GM23338 (cell line): ENCODE results near the gene XPO6. TPM values are rescaled to one million over a fixed set of nuclear protein-coding genes. Genes with fewer than 3 reads are reported as not detected.

ENCODE experiments used
- ATAC-seq: fragments of 200-7000 bp; cut with Tn5 transposase; 3 replicates; pipeline ENCODE4 v1.9.1; 2020
- DNase-seq: peaks from one replicate; pipeline ENCODE4 v3.0.0-alpha.2; 2015; ENCODE audit warnings: low spot score
- H2AFZ ChIP-seq: fragments of 200-600 bp; sonication (generic); 2 replicates; pipeline ENCODE4 v1.8.0; 2016; ENCODE audit warnings: antibody characterized with exemption, mild to moderate bottlenecking, moderate library complexity
- H3F3A ChIP-seq: fragments of 200-600 bp; sonication (generic); replicated peaks from 2 replicates; pipeline ENCODE4 v1.8.0; 2017; ENCODE audit warnings: antibody characterized with exemption, mixed run types, low read depth
- H3K27ac ChIP-seq: fragments of 200-600 bp; sonication (generic); 2 replicates; pipeline ENCODE4 v1.6.1; 2016; ENCODE audit warnings: low read depth
- H3K27me3 ChIP-seq: fragments of 200-600 bp; sonication (generic); 2 replicates; pipeline ENCODE4 v1.8.0; 2016; ENCODE audit warnings: mild to moderate bottlenecking, mixed run types, moderate library complexity; ENCODE audit not compliant: insufficient read depth
- H3K36me3 ChIP-seq: fragments of 200-600 bp; sonication (generic); 2 replicates; pipeline ENCODE4 v1.8.0; 2016; ENCODE audit warnings: mild to moderate bottlenecking; ENCODE audit not compliant: insufficient read depth
- H3K4me1 ChIP-seq: fragments of 200-600 bp; sonication (generic); 2 replicates; pipeline ENCODE4 v1.8.0; 2016; ENCODE audit warnings: mild to moderate bottlenecking, moderate library complexity; ENCODE audit not compliant: insufficient read depth
- H3K4me2 ChIP-seq: fragments of 200-600 bp; sonication (generic); 2 replicates; pipeline ENCODE4 v1.7.1; 2017; ENCODE audit warnings: mixed run types
- H3K4me3 ChIP-seq: fragments of 200-600 bp; sonication (generic); 2 replicates; pipeline ENCODE4 v1.6.1; 2016; ENCODE audit warnings: mixed run types
- H3K79me2 ChIP-seq: fragments of 200-600 bp; sonication (generic); replicated peaks from 2 replicates; pipeline ENCODE4 v1.8.0; 2017; ENCODE audit warnings: mild to moderate bottlenecking; ENCODE audit not compliant: insufficient read depth
- H3K9me2 ChIP-seq: fragments of 200-600 bp; sonication (generic); 2 replicates; pipeline ENCODE4 v1.8.0; 2017; ENCODE audit not compliant: insufficient read depth
- H4K20me1 ChIP-seq: fragments of 200-600 bp; sonication (generic); replicated peaks from 2 replicates; pipeline ENCODE4 v1.8.0; 2017; ENCODE audit warnings: mild to moderate bottlenecking; ENCODE audit not compliant: insufficient read depth
- H3K27ac Mint-ChIP-seq: 2 replicates; pipeline ENCODE4 v1.8.0; 2020; ENCODE audit warnings: inconsistent platforms, mild to moderate bottlenecking, moderate library complexity, mixed read lengths
- H3K27me3 Mint-ChIP-seq: 3 replicates; pipeline ENCODE4 v1.8.0; 2022; ENCODE audit warnings: low read depth, mild to moderate bottlenecking, moderate library complexity, mixed read lengths, inconsistent platforms; ENCODE audit not compliant: insufficient read depth, poor library complexity
- H3K36me3 Mint-ChIP-seq: 3 replicates; pipeline ENCODE4 v1.8.0; 2021; ENCODE audit warnings: low read depth, mild to moderate bottlenecking, inconsistent platforms, moderate library complexity, mixed read lengths
- H3K4me1 Mint-ChIP-seq: 3 replicates; pipeline ENCODE4 v1.8.0; 2020; ENCODE audit warnings: mild to moderate bottlenecking, inconsistent platforms, mixed read lengths
- H3K4me3 Mint-ChIP-seq: 3 replicates; pipeline ENCODE4 v1.8.0; 2021; ENCODE audit warnings: moderate library complexity, mild to moderate bottlenecking, inconsistent platforms, mixed read lengths
- H3K9me3 Mint-ChIP-seq: 3 replicates; pipeline ENCODE4 v1.8.0; 2020; ENCODE audit warnings: moderate library complexity, mild to moderate bottlenecking, inconsistent platforms, mixed read lengths
- CREB1 ChIP-seq: fragments of 250-450 bp; sonication (Bioruptor Pico); IDR thresholded peaks from 2 replicates; pipeline ENCODE4 v1.5.0; 2020; ENCODE audit warnings: low read depth, mild to moderate bottlenecking, moderate library complexity
- CTCF ChIP-seq, 2 experiments: fragments of 200-600 bp in 1 of 2; sonication (generic) in 1 of 2; conservative IDR thresholded peaks; 2 replicates each; pipeline versions ENCODE4 v1.5.1 to v1.6.1; 2016 to 2017; ENCODE audit warnings: antibody characterized with exemption in 2 of 2, low read depth in 2 of 2, mild to moderate bottlenecking in 2 of 2, moderate library complexity in 1 of 2
- EZH2 ChIP-seq: fragments of 200-600 bp; sonication (generic); IDR thresholded peaks from one replicate; pipeline ENCODE4 v1.8.0; 2017; ENCODE audit warnings: antibody characterized with exemption, mild to moderate bottlenecking, low read depth; ENCODE audit not compliant: unreplicated experiment
- EZH2phosphoT487 ChIP-seq: fragments of 200-600 bp; sonication (generic); IDR thresholded peaks from one replicate; pipeline ENCODE4 v1.8.1; 2018; ENCODE audit warnings: antibody characterized with exemption; ENCODE audit not compliant: unreplicated experiment
- JUNB ChIP-seq: IDR thresholded peaks from one replicate; pipeline ENCODE4 v1.6.1; 2016; ENCODE audit warnings: antibody characterized with exemption; ENCODE audit not compliant: unreplicated experiment
- NANOG ChIP-seq: IDR thresholded peaks from 2 replicates; pipeline ENCODE4 v1.6.1; 2016; ENCODE audit warnings: antibody characterized with exemption, borderline replicate concordance
- POLR2AphosphoS5 ChIP-seq: IDR thresholded peaks from 2 replicates; pipeline ENCODE4 v1.6.1; 2016; ENCODE audit warnings: antibody characterized with exemption, low read depth
- STAT1 ChIP-seq: IDR thresholded peaks from one replicate; pipeline ENCODE4 v1.6.1; 2016; ENCODE audit warnings: antibody characterized with exemption; ENCODE audit not compliant: unreplicated experiment
- ZNF114 ChIP-seq: fragments of 250-450 bp; sonication (Bioruptor Pico); IDR thresholded peaks from 2 replicates; pipeline ENCODE4 v1.5.0; 2020; ENCODE audit warnings: mild to moderate bottlenecking, moderate library complexity
- ZNF331 ChIP-seq: fragments of 250-450 bp; sonication (Bioruptor Pico); IDR thresholded peaks from 2 replicates; pipeline ENCODE4 v1.5.0; 2020; ENCODE audit warnings: low read depth, mild to moderate bottlenecking, moderate library complexity
- ZNF462 ChIP-seq: fragments of 250-450 bp; sonication (Bioruptor Pico); IDR thresholded peaks from 2 replicates; pipeline ENCODE4 v1.5.0; 2020; ENCODE audit warnings: mild to moderate bottlenecking, moderate library complexity
- polyA plus RNA-seq: library from polyadenylated mRNA; unstranded; fragments of >200 nt; fragmentation: Nextera tagmentation; extraction: Ambion mirVana; gene quantifications from 2 replicates; pipeline ENCODE4 v1.2.1, GENCODE V29; 2016
- total RNA-seq: library from RNA; depleted of rRNA; stranded (reverse); fragments of >200 nt; shearing (Covaris generic); gene quantifications from 2 replicates; pipeline ENCODE4 v1.2.3, GENCODE V29; 2014
- TF ChIP-seq, protein P1 (sequence below): IDR thresholded peaks from one replicate; pipeline ENCODE4 v1.6.1; 2018; ENCODE audit warnings: antibody characterized with exemption; ENCODE audit not compliant: unreplicated experiment
- TF ChIP-seq, protein P2 (sequence below): IDR thresholded peaks from 2 replicates; pipeline ENCODE4 v1.6.1; 2016; ENCODE audit warnings: antibody characterized with exemption

Gene XPO6
- total and polyA plus RNA-seq, 2 experiments from 2014 or later, result 83.9 to 178 TPM

DNA sequence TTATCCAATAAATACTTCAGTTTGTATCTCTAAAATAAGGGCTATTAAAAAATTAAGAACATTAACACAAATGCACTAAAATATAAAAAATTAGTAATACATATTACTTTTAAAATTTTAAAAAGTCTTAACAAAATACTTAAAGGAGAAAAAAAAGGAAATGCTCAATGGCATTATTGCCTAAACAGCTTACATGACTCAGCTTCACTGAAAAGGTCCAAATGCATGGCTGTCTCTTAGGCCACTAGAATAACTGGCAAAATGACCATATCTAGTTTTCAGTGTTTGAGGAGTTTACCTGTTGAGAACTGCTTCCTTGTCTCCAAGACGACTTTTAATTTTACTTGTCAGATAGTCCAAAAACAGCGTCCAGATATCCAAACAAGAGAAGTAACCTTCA is 66.0 kb downstream of the XPO6 start:
- no peak overlapping the region for H3K4me3 ChIP-seq
- Mint-ChIP-seq H3K27ac (peak overlapping the region; percentile 63; the same call in 1 of the 2 replicates), H3K27me3 (peaks cover 3% of the 10 kb centered on the region), H3K4me3 (no peak overlapping the region), H3K9me3 (no peaks in the 10 kb centered on the region), H3K4me1 (peaks cover 9% of the 10 kb centered on the region; the same call in 2 of the 3 replicates), H3K36me3 (peaks cover 59% of the 10 kb centered on the region)
- no peak for ATAC-seq
- no peak overlapping the region for H3K4me2 ChIP-seq
- no peak for DNase-seq
- H3K27me3 ChIP-seq, result no peaks in the 10 kb centered on the region
- H3K4me1 ChIP-seq, result no peaks in the 10 kb centered on the region
- H2AFZ ChIP-seq, result no peak overlapping the region
- TF ChIP-seq CREB1 (CRISPR knock-in tag), result no peak
- no peak for TF ChIP-seq NANOG
- no peak for TF ChIP-seq ZNF114 (CRISPR knock-in tag)
- no peak for TF ChIP-seq EZH2phosphoT487
- TF ChIP-seq EZH2, result no peak
- TF ChIP-seq, protein P1, sequence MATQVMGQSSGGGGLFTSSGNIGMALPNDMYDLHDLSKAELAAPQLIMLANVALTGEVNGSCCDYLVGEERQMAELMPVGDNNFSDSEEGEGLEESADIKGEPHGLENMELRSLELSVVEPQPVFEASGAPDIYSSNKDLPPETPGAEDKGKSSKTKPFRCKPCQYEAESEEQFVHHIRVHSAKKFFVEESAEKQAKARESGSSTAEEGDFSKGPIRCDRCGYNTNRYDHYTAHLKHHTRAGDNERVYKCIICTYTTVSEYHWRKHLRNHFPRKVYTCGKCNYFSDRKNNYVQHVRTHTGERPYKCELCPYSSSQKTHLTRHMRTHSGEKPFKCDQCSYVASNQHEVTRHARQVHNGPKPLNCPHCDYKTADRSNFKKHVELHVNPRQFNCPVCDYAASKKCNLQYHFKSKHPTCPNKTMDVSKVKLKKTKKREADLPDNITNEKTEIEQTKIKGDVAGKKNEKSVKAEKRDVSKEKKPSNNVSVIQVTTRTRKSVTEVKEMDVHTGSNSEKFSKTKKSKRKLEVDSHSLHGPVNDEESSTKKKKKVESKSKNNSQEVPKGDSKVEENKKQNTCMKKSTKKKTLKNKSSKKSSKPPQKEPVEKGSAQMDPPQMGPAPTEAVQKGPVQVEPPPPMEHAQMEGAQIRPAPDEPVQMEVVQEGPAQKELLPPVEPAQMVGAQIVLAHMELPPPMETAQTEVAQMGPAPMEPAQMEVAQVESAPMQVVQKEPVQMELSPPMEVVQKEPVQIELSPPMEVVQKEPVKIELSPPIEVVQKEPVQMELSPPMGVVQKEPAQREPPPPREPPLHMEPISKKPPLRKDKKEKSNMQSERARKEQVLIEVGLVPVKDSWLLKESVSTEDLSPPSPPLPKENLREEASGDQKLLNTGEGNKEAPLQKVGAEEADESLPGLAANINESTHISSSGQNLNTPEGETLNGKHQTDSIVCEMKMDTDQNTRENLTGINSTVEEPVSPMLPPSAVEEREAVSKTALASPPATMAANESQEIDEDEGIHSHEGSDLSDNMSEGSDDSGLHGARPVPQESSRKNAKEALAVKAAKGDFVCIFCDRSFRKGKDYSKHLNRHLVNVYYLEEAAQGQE, result no peak
- TF ChIP-seq ZNF331 (CRISPR knock-in tag), result no peak
- no peak for TF ChIP-seq POLR2AphosphoS5
- no peak for TF ChIP-seq JUNB
- no peak for TF ChIP-seq STAT1
- TF ChIP-seq CTCF (conservative IDR thresholded peaks at IDR 0.05; ENCODE audit: low read depth in 2 of 2), result no peak
- TF ChIP-seq, protein P2, sequence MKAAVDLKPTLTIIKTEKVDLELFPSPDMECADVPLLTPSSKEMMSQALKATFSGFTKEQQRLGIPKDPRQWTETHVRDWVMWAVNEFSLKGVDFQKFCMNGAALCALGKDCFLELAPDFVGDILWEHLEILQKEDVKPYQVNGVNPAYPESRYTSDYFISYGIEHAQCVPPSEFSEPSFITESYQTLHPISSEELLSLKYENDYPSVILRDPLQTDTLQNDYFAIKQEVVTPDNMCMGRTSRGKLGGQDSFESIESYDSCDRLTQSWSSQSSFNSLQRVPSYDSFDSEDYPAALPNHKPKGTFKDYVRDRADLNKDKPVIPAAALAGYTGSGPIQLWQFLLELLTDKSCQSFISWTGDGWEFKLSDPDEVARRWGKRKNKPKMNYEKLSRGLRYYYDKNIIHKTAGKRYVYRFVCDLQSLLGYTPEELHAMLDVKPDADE, result no peak
- TF ChIP-seq ZNF462 (CRISPR knock-in tag), result no peak
- H4K20me1 ChIP-seq, result peaks cover 24% of the 10 kb centered on the region
- no peaks in the 10 kb centered on the region for H3F3A ChIP-seq
- H3K36me3 ChIP-seq, result peaks cover 8% of the 10 kb centered on the region
- peaks cover 39% of the 10 kb centered on the region; the same call in 1 of the 2 replicates for H3K79me2 ChIP-seq
- 0 out of 2 replicates have a peak overlapping the region, but pooled peaks have one; percentile 10 for H3K27ac ChIP-seq
- no peaks in the 10 kb centered on the region for H3K9me2 ChIP-seq
